ENCODE data around the gene ANKRD30B.
"Not testable (repeated sequence)": the region's sequence is repeated elsewhere in the genome, so short reads cannot be mapped to it uniquely, and the experiment has no call there.

ANKRD30B gene

GRCh38 chr18:14856256-14856655 is 108.3 kb downstream of the ANKRD30B start:
- not testable (repeated sequence) for DNase-seq (ENCODE audit: low read depth)

GRCh38 chr18:14858514-14858913 is 110.5 kb downstream of the ANKRD30B start:
- DNase-seq (ENCODE audit: low read depth) = not testable (repeated sequence)

- not testable (repeated sequence) for DNase-seq (ENCODE audit: low read depth)
Observed at GRCh38 chr18:14859995-14860394, 112.0 kb downstream of the ANKRD30B start.

GRCh38 chr18:14866426-14866825 is 118.5 kb downstream of the ANKRD30B start:
- DNase-seq (ENCODE audit: low read depth) = not testable (repeated sequence)

- DNase-seq (ENCODE audit: low read depth) = not testable (repeated sequence)
Observed at GRCh38 chr18:14867988-14868387, 120.0 kb downstream of the ANKRD30B start.

GRCh38 chr18:14868825-14869224 is 120.9 kb downstream of the ANKRD30B start:
- DNase-seq (ENCODE audit: low read depth) = not testable (repeated sequence)

- DNase-seq (ENCODE audit: low read depth) = not testable (repeated sequence)
Observed at GRCh38 chr18:14878826-14879225, 130.9 kb downstream of the ANKRD30B start.

- DNase-seq (ENCODE audit: low read depth) = no peak
Observed at GRCh38 chr18:14900435-14900834, 152.5 kb downstream of the ANKRD30B start.
